IMR-90 (cell line): ENCODE results near the gene KCNJ10. TPM values are rescaled to one million over a fixed set of nuclear protein-coding genes. Genes with fewer than 3 reads are reported as not detected.

ENCODE experiments used
- ATAC-seq: fragments of 200-7000 bp; cut with Tn5 transposase; 2 replicates; pipeline ENCODE4 v1.9.1; 2020; ENCODE audit warnings: low read depth, mild to moderate bottlenecking, moderate library complexity
- BruUV-seq: library from RNA; stranded (reverse); fragments of 400-500 nt; replicated peaks from 2 replicates; lab custom pipeline; 2021; lab: Mats Ljungman, UMichigan
- CTCF ChIA-PET: fragments of 300-600 bp; formaldehyde crosslinking; extraction: SDS; loops from one replicate; lab custom pipeline; 2021; ENCODE audit warnings: antibody characterized with exemption; lab: Yijun Ruan, JAX
- POLR2A ChIA-PET: fragments of 300-600 bp; sonication (Branson Sonifier 250); formaldehyde crosslinking; loops from one replicate; lab custom pipeline; 2022; ENCODE audit warnings: antibody characterized with exemption; ENCODE audit not compliant: unreplicated experiment; lab: Charles Lee
- DNase-seq: peaks from one replicate; pipeline ENCODE4 v3.0.0; 2013
- H2AFZ ChIP-seq: replicated peaks from 2 replicates; pipeline ENCODE3; 2013; ENCODE audit warnings: low read length, mild to moderate bottlenecking; ENCODE audit not compliant: poor library complexity
- H2AK5ac ChIP-seq: 2 replicates; pipeline ENCODE4 v1.6.1; 2013; ENCODE audit warnings: low read depth, low read length, inconsistent platforms
- H2AK9ac ChIP-seq: replicated peaks from 2 replicates; pipeline ENCODE3; 2013; ENCODE audit warnings: mild to moderate bottlenecking, low read depth, low read length, moderate library complexity; ENCODE audit not compliant: poor library complexity
- H2BK120ac ChIP-seq: 2 replicates; pipeline ENCODE4 v1.6.1; 2013; ENCODE audit warnings: low read depth, low read length, inconsistent platforms
- H2BK15ac ChIP-seq: 3 replicates; pipeline ENCODE4 v1.6.1; 2013; ENCODE audit warnings: low read depth, low read length, inconsistent platforms
- H2BK20ac ChIP-seq: 2 replicates; pipeline ENCODE4 v1.6.1; 2013; ENCODE audit warnings: low read depth, mild to moderate bottlenecking, inconsistent platforms, low read length, moderate library complexity
- H2BK5ac ChIP-seq: 2 replicates; pipeline ENCODE4 v1.6.1; 2013; ENCODE audit warnings: mild to moderate bottlenecking, low read depth, low read length, inconsistent platforms; ENCODE audit not compliant: poor library complexity, severe bottlenecking
- H3K14ac ChIP-seq: replicated peaks from 2 replicates; pipeline ENCODE4 v1.6.1; 2013; ENCODE audit warnings: low read depth, low read length, inconsistent platforms
- H3K18ac ChIP-seq: 2 replicates; pipeline ENCODE4 v1.6.1; 2013; ENCODE audit warnings: low read depth, low read length, control low read depth
- H3K23ac ChIP-seq: 2 replicates; pipeline ENCODE4 v1.6.1; 2013; ENCODE audit warnings: low read depth, low read length, inconsistent platforms
- H3K27ac ChIP-seq: 2 replicates; pipeline ENCODE4 v1.5.1; 2013; ENCODE audit warnings: mild to moderate bottlenecking, control low read depth, low read length; ENCODE audit not compliant: insufficient read depth
- H3K27me3 ChIP-seq: 2 replicates; pipeline ENCODE4 v1.6.1; 2013; ENCODE audit warnings: low read length; ENCODE audit not compliant: control insufficient read depth, insufficient read depth
- H3K36me3 ChIP-seq: 2 replicates; pipeline ENCODE4 v1.6.1; 2013; ENCODE audit warnings: low read length, mixed read lengths; ENCODE audit not compliant: control insufficient read depth, insufficient read depth
- H3K4ac ChIP-seq: 2 replicates; pipeline ENCODE4 v1.6.1; 2013; ENCODE audit warnings: low read depth, low read length, inconsistent platforms
- H3K4me1 ChIP-seq: 2 replicates; pipeline ENCODE4 v1.6.1; 2013; ENCODE audit warnings: low read length, mixed read lengths; ENCODE audit not compliant: control insufficient read depth, insufficient read depth
- H3K4me2 ChIP-seq: 2 replicates; pipeline ENCODE4 v1.6.1; 2013; ENCODE audit warnings: low read depth, mild to moderate bottlenecking, control low read depth, low read length, moderate library complexity
- H3K4me3 ChIP-seq: 2 replicates; pipeline ENCODE4 v1.5.1; 2013; ENCODE audit warnings: low read depth, mild to moderate bottlenecking, control low read depth, low read length, moderate library complexity; ENCODE audit not compliant: insufficient read depth
- H3K56ac ChIP-seq: 2 replicates; pipeline ENCODE4 v1.6.1; 2013; ENCODE audit warnings: low read length, inconsistent platforms; ENCODE audit not compliant: insufficient read depth; ENCODE audit errors: extremely low read depth
- H3K79me1 ChIP-seq, 2 experiments: 2 replicates each; pipeline ENCODE4 v1.6.1; 2013; ENCODE audit warnings: low read length in 2 of 2, inconsistent platforms in 1 of 2, low read depth in 1 of 2
- H3K9ac ChIP-seq: 2 replicates; pipeline ENCODE4 v1.6.1; 2013; ENCODE audit warnings: low read depth, low read length, control low read depth
- H3K9me1 ChIP-seq: 2 replicates; pipeline ENCODE4 v1.6.1; 2013; ENCODE audit warnings: low read length, inconsistent platforms; ENCODE audit not compliant: insufficient read depth
- H3K9me3 ChIP-seq: 2 replicates; pipeline ENCODE4 v1.6.1; 2013; ENCODE audit warnings: low read length; ENCODE audit not compliant: control insufficient read depth, insufficient read depth
- H4K20me1 ChIP-seq: 2 replicates; pipeline ENCODE4 v1.6.1; 2013; ENCODE audit warnings: low read length, inconsistent platforms; ENCODE audit not compliant: insufficient read depth
- H4K5ac ChIP-seq: 2 replicates; pipeline ENCODE4 v1.6.1; 2013; ENCODE audit warnings: mild to moderate bottlenecking, low read depth, low read length, control low read depth
- H4K8ac ChIP-seq, 2 experiments: 2 replicates each; pipeline ENCODE4 v1.6.1; 2013; ENCODE audit warnings: low read depth in 2 of 2, low read length in 2 of 2, control low read depth in 1 of 2, inconsistent platforms in 1 of 2
- H4K91ac ChIP-seq: 2 replicates; pipeline ENCODE4 v1.6.1; 2013; ENCODE audit warnings: low read depth, low read length, inconsistent platforms; ENCODE audit not compliant: insufficient read depth
- CHD1 ChIP-seq: IDR thresholded peaks from 2 replicates; pipeline ENCODE4 v1.6.1; 2012; ENCODE audit warnings: low read depth, low read length, improper control_type of control experiment
- CTCF ChIP-seq: conservative IDR thresholded peaks from 2 replicates; pipeline ENCODE4 v1.5.1; 2012; ENCODE audit warnings: mild to moderate bottlenecking, low read depth, low read length, improper control_type of control experiment
- RAD21 ChIP-seq: IDR thresholded peaks from 2 replicates; pipeline ENCODE4 v1.6.1; 2012; ENCODE audit warnings: low read length, improper control_type of control experiment
- RCOR1 ChIP-seq: IDR thresholded peaks from 2 replicates; pipeline ENCODE4 v1.6.1; 2012; ENCODE audit warnings: mild to moderate bottlenecking, low read length, improper control_type of control experiment; ENCODE audit not compliant: insufficient replicate concordance
- SMC3 ChIP-seq: fragments of 150-350 bp; IDR thresholded peaks from 2 replicates; pipeline ENCODE4 v1.6.1; 2016; ENCODE audit warnings: low read depth, mild to moderate bottlenecking, antibody characterized with exemption, low read length, moderate library complexity
- WGBS, 2 experiments: methylation state at CpG; one replicate each; pipeline versions ENCODE4 v1.1.5 to v1.1.7; 2013; ENCODE audit warnings: missing lambda C conversion rate in 2 of 2; ENCODE audit not compliant: insufficient read length in 1 of 2; ENCODE audit errors: extremely low coverage in 2 of 2; 5-methylcytosine and 5-hydroxymethylcytosine counted together
- dilution Hi-C: fragments of 300-500 bp; cut with HindIII; formaldehyde crosslinking; loops from one replicate; pipeline ENCODE4 v1.14.3; 2018; ENCODE audit warnings: low sequenced_read_pairs; ENCODE audit not compliant: unreplicated experiment
- in situ Hi-C: fragments of 300-500 bp; cut with MboI; formaldehyde crosslinking; loops from 3 replicates; pipeline ENCODE4 v1.14.3; 2019; ENCODE audit warnings: low sequenced_read_pairs, inconsistent platforms, mixed read lengths
- intact Hi-C: fragments of 100-400 bp; cut with micrococcal nuclease; formaldehyde crosslinking; loops from 2 replicates; pipeline ENCODE4 v1.10.0; 2022
- polyA plus RNA-seq, 3 experiments: library from polyadenylated mRNA; depleted of rRNA; stranded (reverse); fragments of >200 nt; gene quantifications; 2 replicates each; pipeline ENCODE4 v1.2.3, GENCODE V29; 2012; ENCODE audit warnings: low replicate concordance in 1 of 3
- total RNA-seq: library from RNA; depleted of rRNA; stranded (reverse); fragments of >200 nt; gene quantifications from 2 replicates; pipeline ENCODE4 v1.2.3, GENCODE V29; 2012

The KCNJ10 gene
- total and polyA plus RNA-seq, 2 of the 4 experiments (the other 2 are of a cell fraction), result not detected

GRCh38 chr1:160007577-160008200 lies 62.3 kb downstream of the KCNJ10 start:
- H4K5ac ChIP-seq, result no peak overlapping the region
- H2BK120ac ChIP-seq, result no peak overlapping the region
- no peak overlapping the region for H3K9ac ChIP-seq
- in situ Hi-C loops, result loop anchor here (5.0 to 10.0 kb wide), 2 partner anchors 70 to 223 kb away; partner anchors contain the start of gene DUSP23
- no peak overlapping the region for H3K4ac ChIP-seq
- TF ChIP-seq CHD1 (no peak), SMC3 (peak; percentile 54), RAD21 (peak; percentile 70), RCOR1 (no peak), CTCF (peak; percentile 83)
- H4K8ac ChIP-seq, result no peak overlapping the region
- POLR2A ChIA-PET, result no interaction called here
- ATAC-seq (peak; percentile 62; the same call in 1 of the 2 replicates), DNase-seq (peak; percentile 32)
- H2BK5ac ChIP-seq, result no peak overlapping the region
- H3K23ac ChIP-seq, result no peak overlapping the region
- H3K27ac ChIP-seq, result no peak overlapping the region
- no peak overlapping the region for H3K4me3 ChIP-seq
- no peak overlapping the region for H3K4me2 ChIP-seq
- H2AFZ ChIP-seq, result no peak overlapping the region
- H2AK5ac ChIP-seq, result no peak overlapping the region
- WGBS, 2 experiments, result no CpG with 5 or more reads among the region's 3 CpGs
- H3K79me1 ChIP-seq, result no peaks in the 10 kb centered on the region
- H2BK20ac ChIP-seq, result no peak overlapping the region
- dilution Hi-C loops, result no loop called here
- no peaks in the 10 kb centered on the region for H4K20me1 ChIP-seq
- no peaks in the 10 kb centered on the region for H3K4me1 ChIP-seq
- H3K9me1 ChIP-seq, result no peaks in the 10 kb centered on the region
- H4K91ac ChIP-seq, result no peak overlapping the region
- CTCF ChIA-PET, result interaction anchor here (0.5 to 3.3 kb wide), 28 partner anchors 9 to 847 kb away, joined by 3 to 48 read pairs (median 4); partner anchors contain the start of genes DUSP23 and PIGM
- H3K18ac ChIP-seq, result no peak overlapping the region
- peaks cover 30% of the 10 kb centered on the region for H3K27me3 ChIP-seq
- no TSS peak for BruUV-seq
- intact Hi-C loops, result loop anchor here (1.0 to 5.0 kb wide), 5 partner anchors 63 to 847 kb away; partner anchors contain the start of genes DUSP23 and IGSF9
- no peak overlapping the region for H3K56ac ChIP-seq
- H2AK9ac ChIP-seq, result no peak overlapping the region
- no peaks in the 10 kb centered on the region for H3K9me3 ChIP-seq
- no peak overlapping the region for H2BK15ac ChIP-seq
- no peaks in the 10 kb centered on the region for H3K36me3 ChIP-seq
- no peak overlapping the region for H3K14ac ChIP-seq
